G401.6 (cell line): ENCODE results near the gene LYZL2.

Experiments
- FAIRE-seq: peaks from 2 replicates; lab custom pipeline; 2012; peaks lifted over from hg19 to GRCh38; lab: Jason Lieb, UNC

LYZL2 gene

DNA sequence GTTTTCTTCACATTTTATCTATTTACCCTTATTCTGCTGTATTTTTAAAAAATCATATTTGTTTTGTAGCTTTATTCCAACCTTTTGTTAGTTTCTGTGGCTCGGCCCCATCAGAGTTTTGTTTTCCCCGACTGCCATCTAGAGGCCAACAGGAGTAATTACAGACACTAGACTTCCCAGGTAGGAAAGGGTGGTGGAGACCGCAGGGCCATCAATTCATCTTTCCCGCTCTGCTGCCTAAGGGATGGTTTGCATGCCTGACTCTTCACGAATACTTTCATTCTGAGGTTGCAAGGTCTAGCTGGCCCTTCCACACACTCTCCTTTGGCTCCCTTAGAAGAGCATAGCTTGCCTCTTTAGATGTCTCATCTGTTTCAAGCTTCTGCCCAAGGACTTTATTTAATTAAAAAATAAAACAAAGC, 38.3 kb downstream of the LYZL2 start:
- FAIRE-seq: peak; percentile 85

DNA sequence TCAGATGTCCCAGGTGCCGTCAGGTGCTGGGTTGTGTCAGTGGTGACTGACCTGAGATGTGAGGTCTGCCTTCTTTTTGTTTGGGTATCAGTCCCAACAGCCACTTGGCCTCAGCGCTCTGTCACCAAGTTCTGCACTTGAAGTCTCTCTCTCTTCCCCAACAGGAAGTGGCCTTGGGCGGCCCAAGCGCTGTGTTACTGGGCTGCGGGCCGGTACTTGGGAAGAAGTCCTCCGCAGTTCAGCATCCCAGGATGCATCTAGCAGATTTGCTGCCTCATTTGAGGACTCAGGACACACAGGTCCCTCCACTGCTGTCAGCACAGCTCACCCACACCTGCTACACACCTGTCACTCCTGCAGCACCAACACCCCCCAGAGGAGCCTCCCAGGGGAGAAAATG, 40.1 kb downstream of the LYZL2 start:
- FAIRE-seq: no peak

DNA sequence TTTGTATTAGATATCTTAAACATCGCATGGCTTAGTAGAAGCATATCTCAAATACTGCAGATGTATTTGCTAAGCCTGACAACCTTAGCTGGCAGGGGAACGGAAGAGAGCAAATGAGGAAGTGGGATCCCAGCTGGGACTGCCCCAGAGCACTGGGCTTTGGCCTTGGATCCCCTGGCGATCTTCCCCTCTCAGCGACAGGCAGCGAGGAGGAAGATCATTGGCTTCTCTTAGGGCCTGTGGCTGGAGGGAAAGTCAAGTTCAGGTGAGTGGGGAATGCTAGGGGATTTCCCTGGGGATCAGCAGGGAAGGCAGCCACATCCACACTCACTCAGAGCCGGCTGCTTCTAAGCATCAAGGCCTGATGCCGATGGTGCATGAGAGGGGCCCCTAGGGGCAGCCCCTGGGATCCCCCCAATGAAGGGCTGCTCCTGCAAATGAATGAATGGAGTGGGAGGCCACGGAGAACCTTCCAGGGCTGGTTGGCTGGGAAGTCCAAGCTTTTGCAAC, 42.0 kb downstream of the LYZL2 start:
- FAIRE-seq: no peak

DNA sequence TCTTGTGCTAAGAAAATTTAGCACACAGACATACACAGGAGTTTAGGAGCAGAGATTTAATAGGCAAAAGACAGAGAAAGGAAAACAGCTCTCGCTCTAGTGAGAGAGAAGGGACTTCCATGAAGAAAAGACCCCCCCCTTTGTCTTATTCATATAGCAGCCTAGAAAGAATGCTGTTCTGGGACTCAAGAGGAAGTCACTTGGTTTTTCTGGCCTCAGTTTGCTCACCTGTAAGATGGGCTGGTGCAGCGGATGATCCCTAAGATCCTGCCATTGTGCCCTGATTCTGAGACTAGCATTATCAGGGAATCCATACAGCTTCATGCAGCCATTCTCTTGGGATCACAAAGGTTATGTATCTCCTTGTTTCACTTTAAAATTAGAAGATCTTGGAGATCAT, 42.7 kb downstream of the LYZL2 start:
- no peak for FAIRE-seq

DNA sequence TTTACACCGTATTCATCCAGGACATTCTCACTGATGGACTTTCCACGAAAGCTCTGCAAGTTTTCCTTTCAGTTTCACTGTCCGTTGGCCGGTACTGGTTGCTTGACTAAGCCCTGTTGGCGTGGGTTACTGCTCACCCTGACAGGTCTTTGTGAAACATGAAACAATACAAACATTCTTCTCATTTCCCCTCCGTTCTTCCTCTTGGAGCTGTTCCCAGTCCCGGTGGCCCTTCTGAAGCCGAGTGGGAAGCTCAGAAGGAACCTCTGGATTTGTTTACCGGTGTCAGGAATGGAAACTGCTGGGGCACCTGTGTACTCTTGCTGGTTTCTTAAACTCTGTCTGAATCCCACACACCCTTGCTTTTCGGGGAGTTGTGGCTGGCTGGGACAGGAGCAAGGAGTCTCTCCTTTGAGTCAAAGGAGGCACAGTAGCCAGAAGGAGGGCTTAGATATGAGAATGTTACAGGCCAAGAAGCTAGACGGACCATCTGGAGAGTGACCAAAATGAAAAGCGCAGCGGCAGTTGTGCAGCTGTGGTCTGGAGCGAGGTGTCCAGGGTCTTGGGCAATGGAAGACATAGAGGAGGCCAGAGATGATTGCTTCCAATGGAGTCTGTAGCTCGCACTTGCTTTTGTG, 45.7 kb downstream of the LYZL2 start:
- no peak for FAIRE-seq

DNA sequence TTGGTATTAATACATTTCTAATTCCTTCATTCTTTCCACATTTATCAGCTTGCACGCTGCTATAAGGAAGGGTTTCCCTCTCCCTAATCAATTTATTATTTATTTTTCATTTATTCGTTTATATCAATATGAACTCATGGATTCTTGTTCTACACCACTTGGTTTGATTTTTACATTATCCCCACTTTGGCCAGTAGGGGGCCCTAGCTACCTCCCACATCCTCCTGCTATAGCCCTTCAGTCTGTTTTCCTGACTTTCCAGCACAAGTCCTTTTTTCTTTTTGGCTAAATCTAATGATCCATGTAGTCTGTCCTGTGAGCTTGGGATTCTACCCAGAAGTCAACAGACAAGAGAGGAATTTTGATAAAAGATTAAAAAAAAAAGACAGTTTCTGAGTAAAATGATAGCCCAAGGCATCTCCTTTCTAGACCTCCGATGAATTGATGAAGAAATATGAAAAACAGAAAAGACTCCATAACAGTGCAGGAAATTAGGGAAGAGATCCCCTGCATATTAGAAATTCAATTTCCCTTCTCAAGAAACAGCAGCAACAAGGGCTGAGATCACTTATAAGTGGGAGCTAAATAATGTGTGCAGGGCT, 47.7 kb downstream of the LYZL2 start:
- peak; percentile 39 for FAIRE-seq

DNA sequence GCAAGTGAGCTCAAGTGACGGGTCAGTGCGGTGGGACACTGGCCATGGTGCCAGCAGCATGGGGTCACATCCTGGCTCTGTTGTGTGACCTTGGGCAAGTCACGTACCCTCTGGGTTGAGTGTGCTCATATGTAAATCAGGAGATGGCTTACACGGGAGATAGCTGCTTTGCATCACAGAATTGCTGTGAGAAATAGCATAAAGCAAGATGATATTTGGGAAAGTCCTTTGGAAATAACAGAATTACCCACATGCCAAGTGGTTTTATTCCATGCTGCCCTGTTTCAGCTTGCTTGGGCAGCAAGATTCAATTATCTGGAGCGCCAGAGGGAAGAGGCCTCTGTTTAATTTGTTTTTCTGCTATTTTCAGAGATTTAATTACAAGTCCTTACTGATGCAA, 48.9 kb downstream of the LYZL2 start:
- FAIRE-seq: no peak

DNA sequence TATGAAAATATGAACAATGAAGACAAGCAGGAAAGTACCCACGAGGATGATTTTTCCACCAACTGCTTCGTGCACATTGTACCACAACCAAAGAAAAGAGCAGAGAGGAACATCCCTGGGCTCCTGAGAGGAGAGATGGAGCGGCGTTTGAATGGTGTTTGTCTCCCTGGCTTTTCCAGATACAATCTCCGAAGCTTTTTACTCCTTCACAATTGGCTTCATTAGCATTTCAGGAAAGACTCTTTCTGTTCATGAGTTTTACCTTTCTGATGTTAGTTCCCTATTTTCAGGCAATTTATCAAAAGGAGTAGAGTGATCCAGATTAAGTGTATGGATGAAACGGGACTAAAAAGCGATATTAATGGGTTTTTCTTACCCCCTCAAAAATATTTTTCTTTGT, 49.3 kb downstream of the LYZL2 start:
- no peak for FAIRE-seq

DNA sequence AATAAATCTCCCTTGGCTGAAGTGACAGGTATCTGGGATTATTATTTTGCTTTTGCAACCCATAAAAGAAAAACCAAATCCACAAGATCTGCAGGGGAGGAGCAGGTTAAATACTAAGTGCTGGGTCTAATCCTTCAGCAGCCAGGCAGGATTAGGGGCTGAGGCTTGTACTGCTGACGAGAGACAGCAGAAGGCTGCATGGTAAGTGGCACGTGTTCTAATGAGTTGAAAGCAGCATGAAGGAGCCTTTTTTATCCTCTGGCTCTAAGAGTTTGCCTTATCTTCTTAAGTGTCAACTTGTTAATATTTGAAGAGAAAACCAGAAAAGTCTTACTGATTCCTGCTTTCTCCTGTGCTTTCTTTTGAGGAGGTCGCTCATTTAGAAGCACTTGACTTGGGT, 50.0 kb downstream of the LYZL2 start:
- no peak for FAIRE-seq

DNA sequence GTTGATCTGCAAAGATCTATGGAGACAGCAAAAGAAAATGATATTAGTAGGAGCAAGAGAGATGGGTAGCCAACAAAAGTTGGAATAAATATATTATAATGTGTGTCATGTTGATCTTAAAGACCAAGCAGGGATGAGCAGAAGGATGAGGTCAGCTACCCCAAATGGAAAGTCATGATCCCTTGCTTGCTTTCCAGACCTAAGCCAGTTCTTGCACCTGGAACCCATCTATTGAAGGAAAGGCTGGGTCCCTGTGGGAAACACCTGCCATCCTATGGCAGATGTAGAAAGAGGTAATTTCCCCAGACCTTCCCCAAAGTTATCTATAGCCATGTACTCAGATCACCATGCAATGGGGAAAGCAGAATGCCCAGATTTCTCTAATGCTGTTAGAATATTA, 52.5 kb downstream of the LYZL2 start:
- no peak for FAIRE-seq

DNA sequence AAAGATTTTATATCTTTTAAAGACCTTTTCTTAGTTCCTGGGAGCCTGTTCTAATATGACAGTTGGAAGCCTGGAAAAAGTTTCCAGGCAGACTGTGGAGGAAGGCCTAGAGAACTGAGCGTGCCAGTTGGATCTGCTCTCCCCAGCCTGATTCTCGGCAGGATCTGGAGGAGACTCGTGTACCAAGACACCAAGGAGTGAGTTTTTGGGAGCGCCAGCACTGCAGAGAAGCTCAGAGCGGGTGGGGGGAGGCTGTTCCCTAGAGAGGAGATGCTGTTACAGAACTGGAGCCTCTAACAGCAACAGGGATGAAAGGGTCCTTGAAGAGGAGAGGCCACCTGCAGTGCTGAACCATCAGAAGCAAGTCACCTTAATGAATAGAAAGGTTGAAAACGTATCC, 52.9 kb downstream of the LYZL2 start:
- FAIRE-seq: no peak

DNA sequence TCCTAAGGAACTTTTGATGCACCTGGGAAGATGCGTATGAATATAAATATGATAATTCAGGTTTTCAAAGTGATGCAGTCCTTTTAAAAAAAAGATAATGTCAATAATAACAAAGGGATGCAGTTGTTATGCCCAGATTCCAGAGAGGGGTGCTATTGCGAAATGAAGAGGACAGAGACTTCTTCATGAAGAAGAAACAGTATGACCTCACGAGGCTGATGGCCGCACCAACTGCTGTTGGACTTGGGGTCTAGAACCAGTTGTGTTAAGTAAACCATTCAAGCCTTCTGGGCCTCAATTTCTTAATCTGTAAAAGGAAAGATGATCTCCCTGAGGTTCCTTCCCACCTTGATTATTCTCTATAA, 55.1 kb downstream of the LYZL2 start:
- FAIRE-seq: no peak

DNA sequence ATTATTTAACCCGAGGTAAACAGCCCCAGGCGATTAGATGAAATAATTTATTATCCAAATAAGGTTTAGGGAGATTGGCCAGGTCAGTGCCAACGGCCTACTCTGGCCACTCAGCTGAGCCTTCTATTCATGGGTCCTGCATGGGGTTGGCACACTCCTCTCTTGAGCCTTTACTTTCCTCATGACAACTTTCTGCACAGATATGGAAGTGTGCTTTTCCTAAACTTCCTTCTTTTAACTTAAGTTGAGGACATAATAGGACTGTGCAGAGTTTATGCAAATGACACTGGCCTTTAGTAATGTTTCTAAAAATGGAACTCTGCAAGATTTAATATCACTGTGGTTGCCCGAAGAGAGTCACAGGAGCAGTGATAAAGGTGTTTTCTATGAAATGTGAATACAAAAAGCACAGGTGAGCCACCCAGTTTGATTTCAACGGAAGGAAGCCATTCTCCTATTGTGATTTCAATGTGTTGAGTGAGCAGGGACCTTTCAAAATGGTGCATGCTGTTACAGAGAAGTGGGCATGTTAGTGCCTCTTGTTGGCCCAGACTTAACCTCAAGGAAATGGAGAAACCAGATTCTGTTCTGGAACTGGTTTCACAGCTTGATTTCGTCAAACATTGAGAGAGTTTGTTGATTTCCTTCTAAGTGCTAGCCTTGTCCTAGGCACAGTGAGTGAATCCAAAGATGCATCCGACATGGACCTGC, 55.7 kb downstream of the LYZL2 start:
- FAIRE-seq: no peak

DNA sequence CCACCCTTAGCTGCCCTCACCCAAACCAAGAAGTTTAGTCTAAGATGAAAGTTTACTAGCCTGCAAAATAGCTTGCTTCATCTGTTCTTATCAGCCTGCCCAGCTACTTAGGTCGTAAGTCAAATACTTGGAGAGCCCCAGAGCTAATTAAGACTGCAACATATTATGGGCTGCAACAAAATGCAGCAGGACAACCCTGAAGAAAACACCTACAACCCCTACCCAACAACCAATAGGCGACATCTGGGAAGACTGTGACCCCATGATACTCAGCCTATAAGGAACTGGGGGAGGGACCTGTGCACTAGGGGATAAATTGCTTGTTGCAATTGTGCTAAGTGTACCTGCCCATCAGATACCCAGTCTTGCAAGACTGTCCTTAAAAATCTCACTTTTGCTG, 64.1 kb downstream of the LYZL2 start:
- no peak for FAIRE-seq

DNA sequence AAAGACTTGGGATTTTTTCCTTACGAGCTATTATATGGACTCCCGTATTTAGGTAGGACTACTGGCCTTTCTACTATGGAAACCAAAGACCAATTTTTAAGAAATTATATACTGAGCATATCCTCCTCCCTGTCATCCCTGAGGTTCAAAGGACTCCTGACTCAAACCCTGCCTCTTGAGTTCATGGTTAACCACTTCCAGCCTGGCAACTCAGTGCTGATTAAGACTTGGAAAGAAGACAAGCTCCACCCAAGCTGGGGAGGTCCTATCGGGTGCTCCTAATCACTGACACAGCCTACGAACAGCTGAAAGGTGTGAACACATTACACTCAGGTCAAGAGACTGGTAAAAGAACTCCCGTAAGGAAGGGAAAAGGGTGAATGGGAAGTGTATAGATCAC, 66.8 kb downstream of the LYZL2 start:
- FAIRE-seq: no peak
